Esophagus squamous epithelium (tissue), 4 donors: ENCODE measurements around the gene SERPINH1.

Experiments
- POLR2A ChIP-seq, 4 donors: fragments of 450-650 bp; IDR thresholded peaks; one replicate each; pipeline ENCODE4 v1.6.1; 2017; ENCODE audit warnings: antibody characterized with exemption in 4 of 4, mild to moderate bottlenecking in 4 of 4, moderate library complexity in 3 of 4
- TF ChIP-seq, protein P1 (sequence below), 6 experiments: fragments of 450-650 bp in 4 of 6; fragments of 200-600 bp in 2 of 6; sonication (generic) in 2 of 6; IDR thresholded peaks; one replicate each; pipeline ENCODE4 v1.5.1; 2016 to 2019; ENCODE audit warnings: antibody characterized with exemption in 6 of 6, mild to moderate bottlenecking in 4 of 6, moderate library complexity in 4 of 6

DNA sequence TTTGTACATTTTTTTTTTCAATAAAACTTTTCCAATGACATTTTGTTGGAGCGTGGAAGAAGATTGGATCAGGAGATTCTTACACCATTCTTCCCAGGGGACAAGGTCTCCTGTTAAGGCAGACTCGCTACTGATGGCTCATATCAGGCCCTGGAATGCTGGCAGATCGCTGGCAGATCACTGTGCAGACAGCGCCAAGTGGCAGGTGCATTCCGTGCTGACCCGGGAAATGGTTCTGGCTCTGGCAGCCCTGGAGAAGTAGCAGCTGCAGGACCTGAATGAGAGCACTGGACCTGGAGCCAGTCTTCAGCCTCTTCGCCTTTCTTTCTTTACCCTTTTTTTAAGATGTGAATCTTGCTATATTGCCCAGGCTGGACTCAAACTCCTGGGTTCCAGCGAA is 10.7 kb downstream of the SERPINH1 start:
- TF ChIP-seq, protein P1, sequence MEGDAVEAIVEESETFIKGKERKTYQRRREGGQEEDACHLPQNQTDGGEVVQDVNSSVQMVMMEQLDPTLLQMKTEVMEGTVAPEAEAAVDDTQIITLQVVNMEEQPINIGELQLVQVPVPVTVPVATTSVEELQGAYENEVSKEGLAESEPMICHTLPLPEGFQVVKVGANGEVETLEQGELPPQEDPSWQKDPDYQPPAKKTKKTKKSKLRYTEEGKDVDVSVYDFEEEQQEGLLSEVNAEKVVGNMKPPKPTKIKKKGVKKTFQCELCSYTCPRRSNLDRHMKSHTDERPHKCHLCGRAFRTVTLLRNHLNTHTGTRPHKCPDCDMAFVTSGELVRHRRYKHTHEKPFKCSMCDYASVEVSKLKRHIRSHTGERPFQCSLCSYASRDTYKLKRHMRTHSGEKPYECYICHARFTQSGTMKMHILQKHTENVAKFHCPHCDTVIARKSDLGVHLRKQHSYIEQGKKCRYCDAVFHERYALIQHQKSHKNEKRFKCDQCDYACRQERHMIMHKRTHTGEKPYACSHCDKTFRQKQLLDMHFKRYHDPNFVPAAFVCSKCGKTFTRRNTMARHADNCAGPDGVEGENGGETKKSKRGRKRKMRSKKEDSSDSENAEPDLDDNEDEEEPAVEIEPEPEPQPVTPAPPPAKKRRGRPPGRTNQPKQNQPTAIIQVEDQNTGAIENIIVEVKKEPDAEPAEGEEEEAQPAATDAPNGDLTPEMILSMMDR (IDR thresholded peaks at IDR 0.05) = no peak
- no peak for TF ChIP-seq POLR2A (IDR thresholded peaks at IDR 0.05)
